Measurements from ENCODE around the gene TPM4.

The TPM4 gene

DNA sequence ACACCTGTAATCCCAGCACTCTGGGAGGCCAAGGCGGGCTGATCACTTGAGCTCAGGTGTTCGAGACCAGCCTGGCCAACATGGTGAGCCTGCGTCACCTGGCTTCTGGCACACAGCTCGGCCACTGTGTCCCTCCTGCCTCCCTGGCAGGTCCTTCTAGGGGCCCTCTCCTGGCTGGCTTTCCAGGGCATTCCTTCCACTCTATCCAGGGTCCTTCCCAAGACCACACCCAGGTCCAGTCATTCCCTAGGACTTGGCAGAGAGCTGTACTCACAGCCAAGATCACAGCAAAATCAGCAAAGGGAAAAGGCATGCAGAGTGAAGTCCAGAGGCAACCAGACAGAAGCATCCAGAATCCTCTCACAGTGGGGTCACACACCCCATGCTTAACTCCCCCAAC is 57.5 kb downstream of the TPM4 start:
- DNase-seq = no peak

GRCh38 chr19:16134510-16134909 is 58.2 kb downstream of the TPM4 start:
- no peak for DNase-seq

DNA sequence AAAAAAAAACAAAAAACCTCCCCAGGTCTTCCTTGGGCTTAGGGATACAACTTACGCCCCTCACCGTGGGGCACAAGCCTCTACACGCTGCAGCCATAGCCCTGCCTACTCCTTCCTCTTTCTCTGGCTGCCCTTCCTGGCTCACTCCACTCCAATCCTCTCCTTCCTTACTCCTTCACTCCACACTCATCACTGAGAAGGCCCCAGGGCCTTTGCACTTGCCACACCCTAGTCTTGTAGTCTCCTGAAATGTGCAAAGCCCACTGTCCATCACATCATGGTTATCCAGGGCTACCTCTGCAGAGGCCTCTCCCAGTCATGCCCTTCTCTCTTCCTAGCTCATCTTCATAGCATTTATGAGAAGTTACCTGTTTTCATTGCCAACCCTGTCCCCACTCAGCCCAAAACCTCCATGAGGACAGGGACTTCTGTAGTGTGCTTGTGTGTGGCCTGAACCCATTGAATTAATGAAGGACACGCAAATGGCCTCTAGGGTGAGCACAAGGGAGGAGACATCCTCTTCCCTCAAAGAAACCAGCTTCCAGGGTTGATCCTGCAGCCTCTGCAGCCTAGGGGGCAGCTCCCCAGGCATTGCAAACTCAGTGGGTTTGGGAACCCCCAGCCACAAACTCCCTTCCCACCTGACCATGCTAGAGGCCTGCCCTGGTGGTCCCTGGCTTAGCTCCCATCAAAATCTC is 59.3 kb downstream of the TPM4 start:
- no peak for DNase-seq

DNA sequence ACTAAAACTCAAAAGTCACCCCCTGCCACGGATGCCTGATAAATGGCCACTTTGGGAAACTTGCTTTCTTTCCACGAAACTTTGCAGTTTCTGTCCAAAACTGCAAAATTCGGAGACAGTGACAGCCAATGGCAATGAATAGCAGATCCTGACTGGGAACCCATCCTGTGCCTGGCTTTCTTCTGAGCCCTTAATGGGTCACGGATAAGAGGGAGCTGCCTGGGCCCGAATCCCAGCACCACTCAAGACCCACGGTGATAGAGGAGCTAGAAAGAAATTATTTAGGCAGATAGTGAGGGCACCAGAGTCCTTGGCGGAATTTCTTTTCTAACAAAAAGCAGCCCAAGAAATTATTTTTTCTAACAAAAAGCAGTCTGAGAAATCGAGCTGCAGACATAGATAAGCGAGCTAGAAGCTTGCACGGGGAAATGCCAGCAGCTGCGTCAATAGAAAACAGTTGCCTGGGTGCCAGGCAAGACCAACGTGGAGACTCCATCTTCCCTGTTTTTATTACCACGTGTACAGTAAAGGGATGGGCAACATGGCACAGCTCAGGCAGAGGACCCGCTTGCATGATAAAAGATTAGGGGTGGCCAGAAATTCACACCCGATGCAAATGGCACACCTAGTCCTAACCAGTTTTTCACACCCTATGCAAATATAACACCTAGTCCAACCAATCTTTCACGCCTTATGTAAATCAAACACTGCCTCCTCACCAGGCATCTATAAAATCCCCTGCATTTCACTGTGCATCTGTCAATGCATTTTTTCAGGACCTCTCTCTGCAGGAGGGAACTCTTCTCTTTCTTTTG is 60.1 kb downstream of the TPM4 start:
- no peak for DNase-seq

GRCh38 chr19:16139752-16140151 is 63.5 kb downstream of the TPM4 start:
- DNase-seq = no peak

- DNase-seq = no peak
These were observed 64.7 kb downstream of the TPM4 start for GRCh38 chr19:16141043-16141442.

DNA sequence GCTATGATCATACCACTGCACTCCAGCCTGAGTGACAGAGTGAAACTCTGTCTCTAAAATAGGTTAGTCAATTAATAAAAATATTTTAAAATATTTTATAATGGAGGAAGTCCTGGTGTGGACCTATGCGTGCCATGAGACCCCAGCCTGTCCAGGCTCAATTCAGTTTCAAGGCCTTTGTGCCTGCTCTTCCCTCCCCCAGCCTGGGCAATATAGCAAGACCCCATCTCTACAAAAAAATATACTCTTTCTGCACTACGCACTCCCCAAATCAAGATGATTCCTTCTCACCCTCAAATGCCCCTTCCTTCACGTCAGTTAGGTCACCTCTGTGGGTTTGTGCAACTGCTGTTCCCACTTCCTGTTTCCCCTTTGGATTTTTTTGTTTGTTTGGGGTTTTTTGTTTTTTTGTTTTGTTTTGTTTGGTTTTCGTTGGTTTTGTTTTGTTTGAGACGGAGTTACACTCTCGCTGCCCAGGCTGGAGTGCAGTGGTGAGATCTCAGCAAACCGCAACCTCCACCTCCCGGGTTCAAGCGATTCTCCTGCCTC is 65.8 kb downstream of the TPM4 start:
- no peak for DNase-seq

DNA sequence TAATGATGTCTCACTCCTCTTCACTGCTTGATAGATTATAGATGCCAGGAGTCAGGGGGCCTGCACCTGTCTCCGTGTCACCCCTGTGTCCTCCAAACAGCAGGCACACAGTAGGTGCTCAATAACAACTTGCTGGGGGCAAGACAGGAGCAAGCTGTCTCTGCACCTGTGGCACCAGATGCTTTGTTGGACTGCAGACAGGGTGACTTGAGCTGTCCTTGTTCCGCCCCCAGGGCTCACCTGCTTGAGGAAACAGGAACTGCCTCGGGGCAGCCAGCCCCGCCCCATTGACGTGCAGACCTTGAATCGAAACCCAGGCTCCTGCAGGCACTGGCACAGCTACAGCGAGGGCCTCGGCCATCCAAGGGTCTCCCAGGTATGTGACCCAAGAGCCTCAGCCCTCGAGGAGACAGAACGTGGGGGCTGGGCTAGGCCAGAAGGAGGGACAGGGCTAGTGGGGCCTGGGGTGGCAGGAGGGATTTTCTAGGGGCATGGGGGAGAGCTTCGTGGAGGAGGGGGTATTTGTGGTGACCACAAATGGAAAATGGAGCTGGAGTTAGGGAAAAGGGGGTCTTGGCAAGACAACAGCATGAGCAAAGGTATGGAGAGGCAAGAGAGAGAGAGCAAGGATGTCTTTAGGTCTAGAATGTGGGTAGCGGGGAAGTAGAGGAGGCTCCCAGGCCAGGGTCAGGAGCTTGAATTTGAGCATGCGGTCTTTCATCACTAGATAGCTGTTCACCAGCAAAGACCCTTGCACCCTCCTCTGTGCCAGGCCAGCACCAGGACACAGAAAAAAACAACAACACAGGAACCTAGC is 67.3 kb downstream of the TPM4 start, which contains the start of gene HSH2D:
TSS of gene HSH2D (plus strand) at position 287 of the 817 bp plus-strand sequence. CDS start 5,066 bp downstream, outside the sequence.
- peak; percentile 77 for DNase-seq

DNA sequence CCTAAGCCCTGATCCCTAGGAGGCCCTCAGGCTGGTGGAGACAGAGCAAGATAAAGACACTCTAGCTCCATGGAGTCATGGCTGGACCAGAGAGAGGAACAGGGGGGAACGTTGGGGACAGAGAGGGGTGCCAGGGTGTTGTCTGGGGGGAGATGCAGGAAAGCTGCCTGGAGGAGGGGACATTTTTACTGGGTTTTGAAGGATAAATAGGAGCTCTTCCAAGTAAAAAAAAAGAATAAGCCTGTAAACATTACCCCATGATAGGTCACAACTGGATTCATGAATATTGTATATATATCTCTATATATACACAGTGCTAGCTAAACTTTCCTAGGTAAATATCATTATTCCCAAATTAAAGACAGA is 67.9 kb downstream of the TPM4 start:
- no peak for DNase-seq

GRCh38 chr19:16146112-16146511 is 69.8 kb downstream of the TPM4 start:
- no peak for DNase-seq

DNA sequence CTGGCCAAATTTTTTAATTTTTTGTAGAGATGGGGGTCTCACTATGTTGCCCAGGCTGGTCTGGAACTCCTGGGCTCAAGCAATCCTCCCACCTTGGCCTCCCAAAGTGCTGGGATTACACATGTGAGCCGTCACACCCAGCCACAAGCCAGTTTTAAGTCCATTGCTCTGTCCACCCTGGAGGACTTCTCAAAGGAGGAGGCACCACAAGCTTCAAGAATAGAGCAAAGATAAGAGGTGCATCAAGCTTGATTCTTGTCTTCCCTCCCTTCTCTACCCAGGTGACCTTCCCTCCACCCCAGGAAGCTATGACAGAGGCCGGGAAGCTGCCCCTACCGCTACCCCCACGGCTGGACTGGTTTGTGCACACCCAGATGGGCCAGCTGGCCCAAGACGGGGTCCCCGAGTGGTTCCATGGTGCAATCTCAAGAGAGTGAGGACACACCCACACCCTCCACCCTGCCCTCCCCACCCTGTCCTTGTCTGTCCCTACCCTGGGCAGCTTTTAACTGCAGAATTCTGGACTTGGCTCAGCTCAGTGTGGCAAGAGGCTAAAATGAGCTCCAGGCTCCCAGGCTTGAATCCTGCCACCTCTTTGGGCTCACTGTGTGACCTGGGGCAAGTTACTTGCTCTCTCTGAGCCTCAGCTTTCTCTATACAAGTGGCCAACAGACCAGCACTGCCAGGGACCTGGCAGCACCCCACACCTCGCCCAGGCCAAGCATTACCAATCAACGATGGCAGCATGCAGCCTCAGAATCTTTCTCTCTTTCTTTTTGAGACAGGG is 72.3 kb downstream of the TPM4 start:
- DNase-seq = no peak

Data from activated gamma-delta T cell treated with Interleukin-2 at 50 U/mL for 16 hours (primary cell).